ENCODE data around the gene PHAF1.
"Not testable (repeated sequence)": the region's sequence is repeated elsewhere in the genome, so short reads cannot be mapped to it uniquely, and the experiment has no call there.

Gene PHAF1

DNA sequence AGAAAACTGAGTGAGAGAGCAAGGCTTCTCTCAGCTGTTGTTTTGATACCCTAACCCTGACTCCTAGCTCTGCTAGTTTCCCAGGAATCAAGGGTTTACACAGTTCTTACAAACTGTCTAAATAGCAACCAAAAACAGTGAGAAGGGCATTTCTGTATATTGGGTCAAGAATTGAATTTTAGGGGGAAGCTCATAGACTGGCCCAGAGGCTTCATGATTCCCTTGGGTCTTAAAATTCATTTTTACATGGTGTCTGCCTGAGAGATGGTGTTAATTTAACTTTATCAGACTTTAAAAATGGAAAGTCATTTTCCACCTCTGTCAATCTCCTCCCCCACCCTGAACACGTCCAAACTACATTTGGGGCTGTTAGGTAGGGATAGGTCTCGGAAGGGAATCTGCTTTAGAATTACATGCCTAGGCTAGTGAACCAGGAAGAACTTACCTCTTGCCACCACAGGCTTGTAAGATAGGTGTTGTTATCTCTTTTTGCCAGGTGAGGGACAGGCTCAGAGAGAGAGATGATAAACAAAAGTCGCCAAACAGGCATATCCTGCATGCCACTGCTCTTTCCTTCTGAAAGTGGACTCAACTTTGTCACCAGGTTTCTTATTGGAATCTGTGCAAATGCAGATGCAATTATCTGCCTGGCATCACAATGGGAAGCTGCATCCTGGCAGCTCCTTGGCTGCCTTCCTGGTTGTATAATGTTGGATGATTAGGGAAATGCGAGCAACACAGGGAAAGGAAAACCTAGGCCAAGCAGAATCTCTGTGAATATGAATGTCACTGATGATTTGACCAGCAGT is 3.1 kb downstream of the PHAF1 start:
- H3K4me3 ChIP-seq (ENCODE audit: low read length), result no peak overlapping the region

DNA sequence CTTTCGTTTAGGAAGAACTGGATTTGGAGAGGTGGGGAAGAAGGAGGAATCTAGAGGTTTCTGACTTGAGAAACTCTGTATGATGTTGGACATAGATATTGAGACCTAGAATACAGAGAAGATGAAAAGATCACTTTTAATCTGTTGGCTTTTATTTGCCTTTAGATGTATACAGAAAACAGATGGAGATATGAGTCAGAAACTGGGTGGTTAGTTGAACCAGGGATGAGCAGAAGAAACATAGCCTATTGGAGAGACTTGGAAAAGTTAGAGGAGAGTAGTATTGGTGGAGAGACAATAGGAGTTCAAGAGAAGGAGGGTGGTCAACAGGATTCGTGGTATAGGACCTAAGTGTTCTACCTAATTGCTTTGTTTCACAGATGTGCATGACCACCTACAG is 5.1 kb downstream of the PHAF1 start:
- TF ChIP-seq, protein P1, sequence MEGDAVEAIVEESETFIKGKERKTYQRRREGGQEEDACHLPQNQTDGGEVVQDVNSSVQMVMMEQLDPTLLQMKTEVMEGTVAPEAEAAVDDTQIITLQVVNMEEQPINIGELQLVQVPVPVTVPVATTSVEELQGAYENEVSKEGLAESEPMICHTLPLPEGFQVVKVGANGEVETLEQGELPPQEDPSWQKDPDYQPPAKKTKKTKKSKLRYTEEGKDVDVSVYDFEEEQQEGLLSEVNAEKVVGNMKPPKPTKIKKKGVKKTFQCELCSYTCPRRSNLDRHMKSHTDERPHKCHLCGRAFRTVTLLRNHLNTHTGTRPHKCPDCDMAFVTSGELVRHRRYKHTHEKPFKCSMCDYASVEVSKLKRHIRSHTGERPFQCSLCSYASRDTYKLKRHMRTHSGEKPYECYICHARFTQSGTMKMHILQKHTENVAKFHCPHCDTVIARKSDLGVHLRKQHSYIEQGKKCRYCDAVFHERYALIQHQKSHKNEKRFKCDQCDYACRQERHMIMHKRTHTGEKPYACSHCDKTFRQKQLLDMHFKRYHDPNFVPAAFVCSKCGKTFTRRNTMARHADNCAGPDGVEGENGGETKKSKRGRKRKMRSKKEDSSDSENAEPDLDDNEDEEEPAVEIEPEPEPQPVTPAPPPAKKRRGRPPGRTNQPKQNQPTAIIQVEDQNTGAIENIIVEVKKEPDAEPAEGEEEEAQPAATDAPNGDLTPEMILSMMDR (IDR thresholded peaks at IDR 0.05; ENCODE audit: insufficient read depth, low read depth, low read length, missing control alignments), result no peak
- no peak for DNase-seq (ENCODE audit: low read depth)
- no peak overlapping the region for H3K4me3 ChIP-seq (ENCODE audit: low read length)

More for the DNA sequence above, 3.1 kb downstream of the PHAF1 start:
- TF ChIP-seq, protein P1 (IDR thresholded peaks at IDR 0.05; ENCODE audit: insufficient read depth, low read depth, low read length, missing control alignments), result peak; percentile 29
- peak; percentile 59 for DNase-seq (ENCODE audit: low read depth)

DNA sequence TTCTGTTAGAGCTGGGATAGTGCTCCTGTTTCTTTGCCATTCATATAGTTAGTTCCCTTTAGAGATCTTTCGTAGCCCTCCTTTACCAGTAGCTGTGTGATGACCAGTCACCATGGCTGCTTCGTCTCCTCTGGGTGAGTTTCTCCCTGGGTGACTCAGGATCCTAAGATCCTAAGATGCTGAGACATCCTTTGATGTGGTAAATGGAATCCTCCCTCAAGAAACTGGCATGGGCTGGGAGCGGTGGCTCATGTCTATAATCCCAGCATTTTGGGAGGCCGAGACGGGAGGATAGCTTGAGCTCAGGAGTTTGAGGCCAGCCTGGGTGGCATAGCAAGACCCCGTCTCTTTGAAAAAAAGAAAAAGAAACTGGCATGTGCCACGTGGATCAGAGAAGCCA is 5.9 kb downstream of the PHAF1 start:
- peak; percentile 93 for DNase-seq (ENCODE audit: low read depth)
- no peak overlapping the region for H3K4me3 ChIP-seq (ENCODE audit: low read length)

DNA sequence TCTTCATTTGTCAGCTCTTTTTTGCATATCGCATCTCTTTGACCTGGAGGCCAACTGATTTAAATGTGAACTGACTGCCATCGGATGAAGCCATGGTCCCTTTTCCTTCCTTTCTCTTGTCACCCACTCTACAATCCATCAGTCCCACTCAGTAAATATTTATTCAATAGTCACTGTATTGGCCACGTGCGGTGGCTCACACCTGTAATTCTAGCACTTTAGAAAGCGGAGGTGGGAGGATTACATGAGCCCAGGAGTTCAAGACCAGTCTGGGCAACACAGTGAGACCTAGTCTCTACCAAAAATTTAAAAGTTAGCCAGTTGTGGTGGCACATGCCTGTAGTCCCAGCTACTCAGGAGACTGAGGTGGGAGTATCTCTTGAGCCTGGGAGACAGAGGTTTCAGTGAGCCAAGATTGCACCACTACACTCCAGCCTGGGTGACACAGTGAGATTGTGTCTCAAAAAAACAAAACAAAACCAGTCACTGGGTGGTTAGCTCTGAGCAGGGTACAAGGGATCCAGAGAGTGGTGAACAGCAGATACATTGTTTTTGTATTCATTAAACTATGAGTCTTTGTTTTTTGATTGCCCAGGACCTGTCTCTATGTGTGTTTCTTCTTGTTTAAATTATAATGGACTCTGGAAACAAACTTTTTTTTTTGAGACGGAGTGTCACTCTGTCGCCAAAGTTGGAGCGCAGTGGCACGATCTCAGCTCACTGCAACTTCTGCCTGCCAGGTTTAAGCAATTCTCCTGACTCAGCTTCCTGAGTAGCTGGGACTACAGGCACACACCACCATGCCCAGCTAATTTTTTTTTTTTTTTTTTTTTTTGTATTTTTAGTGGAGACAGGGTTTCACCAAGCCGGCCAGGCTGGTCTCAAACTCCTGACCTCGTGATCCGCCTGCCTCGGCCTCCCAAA is 6.9 kb downstream of the PHAF1 start:
- TF ChIP-seq, protein P1 (IDR thresholded peaks at IDR 0.05; ENCODE audit: insufficient read depth, low read depth, low read length, missing control alignments), result no peak
- peak; percentile 25 for DNase-seq (ENCODE audit: low read depth)
- no peak overlapping the region for H3K4me3 ChIP-seq (ENCODE audit: low read length)

More for the DNA sequence above, 5.9 kb downstream of the PHAF1 start:
- TF ChIP-seq, protein P1 (IDR thresholded peaks at IDR 0.05; ENCODE audit: insufficient read depth, low read depth, low read length, missing control alignments), result no peak

DNA sequence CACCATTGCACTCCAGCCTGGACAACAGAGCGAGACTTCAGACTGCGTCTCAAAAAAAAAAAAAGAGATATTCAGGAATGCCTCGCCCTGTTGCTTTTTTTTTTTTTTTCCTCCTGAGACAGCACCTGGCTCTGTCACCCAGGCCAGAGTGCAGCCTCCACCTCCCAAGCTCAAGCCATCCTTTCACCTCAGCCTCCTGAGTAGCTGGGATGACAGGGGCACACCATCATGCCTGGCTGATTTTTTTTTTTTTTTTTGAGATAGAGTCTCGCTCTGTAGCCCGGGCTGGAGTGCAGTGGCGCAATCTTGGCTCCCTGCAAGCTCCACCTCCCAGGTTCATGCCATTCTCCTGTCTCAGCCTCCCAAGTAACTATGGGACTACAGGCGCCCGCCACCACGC is 8.0 kb downstream of the PHAF1 start:
- DNase-seq (ENCODE audit: low read depth), result no peak
- H3K4me3 ChIP-seq (ENCODE audit: low read length), result no peak overlapping the region
- TF ChIP-seq, protein P1 (IDR thresholded peaks at IDR 0.05; ENCODE audit: insufficient read depth, low read depth, low read length, missing control alignments), result no peak

DNA sequence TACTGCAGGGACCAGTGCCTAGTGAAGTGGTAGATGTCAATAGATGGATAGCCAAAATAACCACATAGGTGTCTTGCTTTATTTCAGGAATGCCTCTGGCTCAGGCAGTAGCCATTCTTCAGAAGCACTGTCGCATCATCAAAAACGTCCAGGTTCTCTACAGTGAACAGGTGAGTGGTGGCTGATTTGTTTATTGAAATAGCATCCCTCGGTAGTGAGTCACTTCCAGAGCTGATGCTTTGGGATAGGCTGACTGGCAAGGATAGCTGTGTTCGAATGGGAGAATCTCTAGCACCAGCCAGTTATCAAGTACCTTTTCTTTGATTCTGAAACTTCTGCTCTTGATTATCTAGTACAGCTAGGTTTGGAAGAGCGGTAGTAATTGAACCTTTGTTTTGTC is 10.3 kb downstream of the PHAF1 start:
- no peak overlapping the region for H3K4me3 ChIP-seq (ENCODE audit: low read length)
- TF ChIP-seq, protein P1 (IDR thresholded peaks at IDR 0.05; ENCODE audit: insufficient read depth, low read depth, low read length, missing control alignments), result no peak
- peak; percentile 43 for DNase-seq (ENCODE audit: low read depth)

DNA sequence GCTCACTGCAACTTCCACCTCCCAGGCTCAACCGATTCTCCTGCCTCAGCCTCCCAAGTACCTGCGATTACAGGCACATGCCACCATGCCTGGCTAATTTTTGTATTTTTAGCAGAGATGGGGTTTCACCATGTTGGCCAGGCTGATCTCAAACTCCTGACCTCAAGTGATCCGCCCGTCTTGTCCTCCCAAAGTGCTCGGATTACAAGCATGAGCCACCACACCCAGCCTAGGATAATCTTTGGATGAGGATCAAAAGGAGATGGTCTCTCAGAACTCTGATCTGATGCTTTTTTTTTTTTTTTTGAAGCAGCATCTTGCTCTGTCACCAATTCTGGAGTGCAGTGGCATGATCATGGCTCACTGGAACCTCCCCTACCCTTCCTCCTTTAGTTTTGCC is 13.1 kb downstream of the PHAF1 start:
- DNase-seq (ENCODE audit: low read depth); H3K4me3 ChIP-seq (ENCODE audit: low read length): not testable (repeated sequence)
